ENCODE data around the gene BTBD2. TPM values are rescaled to one million over a fixed set of nuclear protein-coding genes. Genes with fewer than 3 reads are reported as not detected.

BTBD2 gene
- total RNA-seq, 6 experiments from 2014 or later, result 74.1 to 95.6 (median 84.7) TPM

GRCh38 chr19:1997353-1998233, 17.9 kb downstream of the BTBD2 start:
- Mint-ChIP-seq H3K9me3 (no peaks in the 10 kb centered on the region), H3K27me3 (ENCODE audit: insufficient read depth) (no peaks in the 10 kb centered on the region), H3K36me3 (ENCODE audit: low read depth) (peaks cover 28% of the 10 kb centered on the region), H3K4me1 (ENCODE audit: low read depth) (no peaks in the 10 kb centered on the region), H3K4me3 (no peak overlapping the region), H3K27ac (no peak overlapping the region)
- no peak for TF ChIP-seq CTCF (IDR thresholded peaks at IDR 0.05)
- DNase-seq, result no peak

GRCh38 chr19:1992759-1993260, 22.7 kb downstream of the BTBD2 start:
- H3K9me3 Mint-ChIP-seq, result no peaks in the 10 kb centered on the region
- no peak overlapping the region for H3K27ac Mint-ChIP-seq
- no peak for DNase-seq
- no peak for TF ChIP-seq CTCF (IDR thresholded peaks at IDR 0.05)
- no peak overlapping the region for H3K4me3 Mint-ChIP-seq
- peaks cover 20% of the 10 kb centered on the region for H3K36me3 Mint-ChIP-seq (ENCODE audit: low read depth)
- H3K27me3 Mint-ChIP-seq (ENCODE audit: insufficient read depth), result no peaks in the 10 kb centered on the region
- H3K4me1 Mint-ChIP-seq (ENCODE audit: low read depth), result no peaks in the 10 kb centered on the region

GRCh38 chr19:1991018-1991913, 24.2 kb downstream of the BTBD2 start:
- H3K27ac Mint-ChIP-seq, result no peak overlapping the region
- peaks cover 12% of the 10 kb centered on the region for H3K36me3 Mint-ChIP-seq (ENCODE audit: low read depth)
- no peak for TF ChIP-seq CTCF (IDR thresholded peaks at IDR 0.05)
- no peaks in the 10 kb centered on the region for H3K4me1 Mint-ChIP-seq (ENCODE audit: low read depth)
- H3K27me3 Mint-ChIP-seq (ENCODE audit: insufficient read depth), result no peaks in the 10 kb centered on the region
- no peak for DNase-seq
- H3K4me3 Mint-ChIP-seq, result no peak overlapping the region
- H3K9me3 Mint-ChIP-seq, result no peaks in the 10 kb centered on the region

GRCh38 chr19:1990230-1991017, 25.1 kb downstream of the BTBD2 start:
- TF ChIP-seq CTCF (IDR thresholded peaks at IDR 0.05), result no peak
- Mint-ChIP-seq H3K9me3 (no peaks in the 10 kb centered on the region), H3K27ac (no peak overlapping the region), H3K36me3 (ENCODE audit: low read depth) (peaks cover 6% of the 10 kb centered on the region; the same call in 1 of the 2 replicates), H3K4me1 (ENCODE audit: low read depth) (no peaks in the 10 kb centered on the region), H3K4me3 (no peak overlapping the region), H3K27me3 (ENCODE audit: insufficient read depth) (no peaks in the 10 kb centered on the region)
- DNase-seq, result no peak

Measured in HFFc6 (cell line).